Activated gamma-delta T cell (primary cell): ENCODE measurements around the gene NXNL1.
A peak's percentile ranks its signal among the peaks of the same experiment; 100 is the strongest.

ENCODE experiments used
- DNase-seq: peaks from one replicate; lab custom pipeline; 2025; lab: John Stamatoyannopoulos, UW

NXNL1 gene

GRCh38 chr19:17455308-17456123 lies 5.2 kb downstream of the NXNL1 start:
- DNase-seq = no peak

- no peak for DNase-seq
These were observed 6.1 kb downstream of the NXNL1 start for GRCh38 chr19:17454576-17455071.

GRCh38 chr19:17451820-17452219 lies 8.9 kb downstream of the NXNL1 start:
- DNase-seq = no peak

DNA sequence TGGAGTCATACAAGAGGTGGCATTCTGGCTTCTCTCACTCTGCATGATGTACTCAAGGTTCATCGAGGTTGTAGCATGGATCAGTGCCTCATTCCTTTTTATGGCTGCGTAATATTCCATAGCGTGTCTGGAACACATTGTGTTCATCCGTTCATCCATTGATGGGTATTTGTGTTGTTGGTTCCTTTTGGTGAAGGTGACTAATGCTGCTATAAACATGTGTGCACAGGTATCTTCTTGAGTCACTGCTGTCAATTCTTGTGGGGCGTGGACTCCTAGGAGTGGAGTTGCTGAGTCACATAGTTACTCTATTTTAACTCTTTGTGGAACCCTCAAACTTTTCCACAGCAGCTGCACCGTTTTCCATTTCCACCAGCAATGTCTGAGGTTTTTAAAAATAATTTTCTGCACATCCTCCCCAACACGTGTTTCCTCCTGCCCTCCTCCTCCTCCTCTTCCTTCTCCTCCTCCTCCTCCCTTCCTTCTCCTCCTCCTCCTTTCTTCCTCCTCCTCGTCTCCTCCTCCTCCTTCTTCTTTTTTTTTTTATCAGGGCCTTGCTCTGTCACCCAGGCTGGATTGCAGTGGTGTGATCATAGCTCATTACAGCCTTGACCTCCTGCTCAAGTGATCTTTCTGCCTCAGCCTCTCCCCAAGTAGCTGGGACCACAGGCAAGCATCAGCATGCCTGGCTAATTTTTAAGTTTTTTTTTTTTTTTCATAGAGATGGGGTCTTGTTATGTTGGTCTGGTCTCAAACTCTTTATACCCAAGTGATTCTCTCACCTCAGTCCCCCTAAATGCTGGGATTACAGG lies 10.3 kb downstream of the NXNL1 start:
- DNase-seq = no peak

- peak; percentile 26 for DNase-seq
These were observed 12.4 kb downstream of the NXNL1 start, which contains the start of gene TMEM221 for GRCh38 chr19:17448131-17448967. Gene TMEM221, minus strand, starts transcription at chr19:17448668. Its CDS starts 206 bp downstream, at chr19:17448462.

DNA sequence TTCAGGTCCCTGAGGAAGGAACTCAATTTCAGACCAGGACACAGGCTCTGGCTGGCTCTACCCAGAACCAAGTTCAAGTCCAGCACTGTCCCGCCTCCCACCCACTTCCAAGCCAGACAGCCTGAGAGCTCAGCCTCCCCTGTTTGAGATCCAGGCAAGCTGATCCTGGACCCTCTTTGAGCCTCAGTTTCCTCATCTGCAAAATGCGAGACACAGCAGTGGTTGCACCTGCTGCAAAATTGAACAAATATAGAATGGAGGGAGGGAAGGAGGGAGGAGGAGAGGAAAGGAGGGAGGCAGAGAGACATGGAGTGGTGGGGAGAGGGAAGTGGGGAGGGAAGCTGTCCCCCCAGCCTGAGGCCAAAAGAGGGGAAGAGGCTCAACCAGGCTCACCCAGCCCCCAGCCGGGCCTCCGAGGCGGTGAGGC lies 13.0 kb downstream of the NXNL1 start:
- DNase-seq = no peak

- no peak for DNase-seq
These were observed 15.1 kb downstream of the NXNL1 start for GRCh38 chr19:17445526-17446165.

- DNase-seq = no peak
These were observed 19.3 kb downstream of the NXNL1 start for GRCh38 chr19:17441241-17442021.

DNA sequence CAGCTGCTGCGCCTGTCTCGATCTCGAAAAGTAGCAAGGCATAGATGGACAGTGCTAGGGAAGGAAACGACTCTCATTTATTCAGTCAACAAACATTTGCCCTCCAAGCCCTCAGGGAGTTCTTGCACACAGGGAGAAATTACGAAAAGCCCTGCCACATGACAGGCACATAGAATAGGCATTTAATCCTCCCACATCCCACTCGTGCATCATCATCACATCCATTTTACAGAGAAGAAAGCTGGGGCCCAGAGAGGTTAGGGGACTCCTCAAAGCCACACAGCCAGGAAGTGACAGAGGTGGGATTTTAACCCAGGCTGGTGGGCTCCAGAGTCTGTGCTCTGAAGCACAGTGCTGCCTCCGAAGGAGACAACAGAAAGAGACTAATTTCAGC lies 23.9 kb downstream of the NXNL1 start:
- no peak for DNase-seq

GRCh38 chr19:17436094-17436873 lies 24.4 kb downstream of the NXNL1 start:
- DNase-seq = no peak

GRCh38 chr19:17435218-17435617 lies 25.5 kb downstream of the NXNL1 start:
- DNase-seq = no peak

- DNase-seq = no peak
These were observed 29.3 kb downstream of the NXNL1 start for GRCh38 chr19:17431417-17431816.

DNA sequence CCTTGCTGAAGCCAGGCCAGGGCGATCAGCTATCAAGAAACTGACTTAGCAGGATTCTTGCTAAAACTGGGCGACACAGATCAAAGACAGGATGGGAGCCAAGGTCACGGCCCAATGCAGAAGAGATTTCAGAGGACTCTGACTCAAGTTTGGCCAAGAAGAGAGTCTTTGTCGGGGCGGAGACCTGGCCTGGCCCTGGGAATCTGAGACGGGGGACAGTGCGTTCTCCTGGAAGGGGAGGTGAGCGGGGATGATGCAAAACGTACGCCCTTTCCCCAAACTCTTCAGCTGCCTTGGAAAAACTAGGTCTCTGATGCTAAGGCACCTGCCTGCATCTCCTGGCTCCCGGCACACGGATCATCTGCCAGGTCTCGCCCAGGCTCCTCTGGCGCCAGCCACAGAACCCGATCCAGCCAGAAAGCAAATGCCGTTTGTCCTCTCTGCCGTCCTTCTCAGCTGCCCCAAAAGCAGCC lies 31.0 kb downstream of the NXNL1 start:
- no peak for DNase-seq

GRCh38 chr19:17424743-17425365 lies 35.9 kb downstream of the NXNL1 start:
- no peak for DNase-seq

- DNase-seq = no peak
These were observed 37.1 kb downstream of the NXNL1 start for GRCh38 chr19:17423429-17424208.

- no peak for DNase-seq
These were observed 38.8 kb downstream of the NXNL1 start for GRCh38 chr19:17421942-17422341.

DNA sequence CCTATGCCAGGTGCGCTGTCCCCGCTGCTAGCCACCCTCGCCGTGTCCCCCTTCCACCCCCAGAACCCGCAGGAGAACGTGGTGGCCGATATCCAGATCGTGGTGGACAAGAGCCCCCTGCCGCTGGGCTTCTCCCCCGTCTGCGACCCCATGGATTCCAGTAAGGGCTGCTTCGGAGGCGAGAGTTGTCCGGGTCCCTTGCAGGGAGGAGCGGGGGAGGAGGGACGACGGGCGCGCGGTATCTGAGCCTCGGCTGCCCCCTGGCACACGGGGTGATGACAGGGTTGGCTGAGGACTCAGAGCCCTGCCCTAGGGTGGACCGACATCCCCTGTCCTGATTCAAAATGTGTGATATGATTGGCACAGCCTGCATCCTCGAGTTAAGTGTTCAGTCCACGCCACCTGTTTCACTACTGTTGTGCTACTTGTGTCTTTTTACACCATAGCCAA lies 40.2 kb downstream of the NXNL1 start:
- no peak for DNase-seq
